Activated CD4-positive, alpha-beta T cell treated with anti-CD3 and anti-CD28 coated beads, Interleukin-2, amount 50 U/mL, for 24 hours (primary cell): ENCODE results near the gene ARHGAP44.

Experiments used
- DNase-seq, 2 donors: peaks; one replicate each; pipeline ENCODE4 v3.0.0-alpha.2; 2020; ENCODE audit warnings: low read depth in 1 of 2, low spot score in 1 of 2

ARHGAP44 gene, protein sequence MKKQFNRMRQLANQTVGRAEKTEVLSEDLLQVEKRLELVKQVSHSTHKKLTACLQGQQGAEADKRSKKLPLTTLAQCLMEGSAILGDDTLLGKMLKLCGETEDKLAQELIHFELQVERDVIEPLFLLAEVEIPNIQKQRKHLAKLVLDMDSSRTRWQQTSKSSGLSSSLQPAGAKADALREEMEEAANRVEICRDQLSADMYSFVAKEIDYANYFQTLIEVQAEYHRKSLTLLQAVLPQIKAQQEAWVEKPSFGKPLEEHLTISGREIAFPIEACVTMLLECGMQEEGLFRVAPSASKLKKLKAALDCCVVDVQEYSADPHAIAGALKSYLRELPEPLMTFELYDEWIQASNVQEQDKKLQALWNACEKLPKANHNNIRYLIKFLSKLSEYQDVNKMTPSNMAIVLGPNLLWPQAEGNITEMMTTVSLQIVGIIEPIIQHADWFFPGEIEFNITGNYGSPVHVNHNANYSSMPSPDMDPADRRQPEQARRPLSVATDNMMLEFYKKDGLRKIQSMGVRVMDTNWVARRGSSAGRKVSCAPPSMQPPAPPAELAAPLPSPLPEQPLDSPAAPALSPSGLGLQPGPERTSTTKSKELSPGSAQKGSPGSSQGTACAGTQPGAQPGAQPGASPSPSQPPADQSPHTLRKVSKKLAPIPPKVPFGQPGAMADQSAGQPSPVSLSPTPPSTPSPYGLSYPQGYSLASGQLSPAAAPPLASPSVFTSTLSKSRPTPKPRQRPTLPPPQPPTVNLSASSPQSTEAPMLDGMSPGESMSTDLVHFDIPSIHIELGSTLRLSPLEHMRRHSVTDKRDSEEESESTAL

DNA sequence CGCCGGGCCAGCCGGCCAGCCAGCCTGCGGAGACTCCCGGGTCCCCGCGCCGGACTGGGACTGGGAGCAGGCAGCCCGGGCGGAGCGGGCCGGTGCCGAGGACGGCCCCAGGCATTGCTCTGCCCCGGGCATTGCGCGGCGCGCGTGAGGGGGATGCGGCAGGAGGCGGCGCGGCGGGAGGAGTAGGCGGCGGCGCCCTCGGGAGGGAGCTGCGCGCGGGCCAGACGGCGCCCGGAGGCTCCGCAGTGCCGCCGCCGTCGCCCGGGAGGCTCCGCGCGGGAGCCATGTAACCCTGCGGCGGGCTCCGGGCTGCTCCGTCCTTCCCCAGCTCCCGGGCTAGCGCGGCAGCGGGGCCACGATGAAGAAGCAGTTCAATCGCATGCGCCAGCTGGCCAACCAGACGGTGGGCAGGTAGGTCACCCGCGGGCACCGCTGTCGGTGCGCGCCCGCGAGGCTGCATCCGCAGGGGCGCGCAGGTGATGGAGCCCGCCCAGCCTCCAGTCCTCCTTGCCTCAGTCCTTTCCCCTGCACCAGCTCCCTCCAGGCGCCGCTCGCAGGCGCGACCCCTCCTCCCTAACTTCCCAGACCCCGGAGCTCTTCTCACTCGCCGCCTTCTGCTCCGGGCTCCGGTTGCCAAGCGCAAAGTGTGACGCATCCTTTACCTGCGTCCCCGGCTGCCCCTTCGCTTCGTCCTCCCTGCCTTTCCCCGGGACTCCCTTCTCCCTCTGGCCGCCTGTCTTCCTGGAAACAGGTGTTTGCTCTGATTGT, at the start of gene ARHGAP44:
Gene ARHGAP44 (plus strand): TSS at position 18 of the 768 bp plus-strand sequence. CDS start 341 bp downstream, at position 359.
- DNase-seq = no peak

DNA sequence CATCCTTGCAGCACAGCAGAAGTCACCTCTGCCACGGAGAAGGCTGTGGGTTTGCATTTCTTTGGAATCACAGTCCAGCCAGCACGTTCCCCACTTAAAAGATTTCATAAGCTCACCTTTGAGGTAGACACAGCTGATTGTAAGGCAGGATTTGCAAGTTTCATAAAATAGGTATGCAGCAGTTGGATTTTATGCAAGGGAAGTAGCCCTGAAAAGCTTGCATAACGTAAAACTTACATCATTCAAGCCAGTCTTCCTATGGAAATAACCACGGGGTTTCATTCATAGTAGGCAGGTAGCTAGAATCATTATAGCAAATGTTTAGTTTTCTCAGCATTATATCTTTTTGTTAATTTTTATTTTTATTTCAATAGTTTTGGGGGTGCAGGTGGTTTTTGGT, 49.8 kb upstream of the ARHGAP44 start:
- no peak for DNase-seq

DNA sequence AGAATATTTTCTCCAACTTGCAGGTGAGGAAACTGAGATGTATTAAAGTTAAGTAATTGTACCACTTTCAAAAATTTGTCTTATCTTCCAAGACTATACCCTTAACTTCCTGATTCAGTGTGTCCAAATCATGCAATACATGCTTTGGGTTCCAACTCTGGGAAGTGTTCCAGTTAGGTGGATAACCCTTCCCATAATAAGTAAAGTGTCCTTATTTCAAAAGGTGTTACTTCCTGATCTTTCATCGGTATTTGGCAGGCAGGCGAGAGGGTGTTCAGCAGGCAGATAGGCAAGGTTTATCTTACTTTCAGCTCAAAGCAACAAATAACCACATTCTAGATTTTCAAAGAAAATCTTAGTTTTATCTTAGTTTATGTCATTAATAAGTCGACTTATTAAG, 46.3 kb upstream of the ARHGAP44 start:
- no peak for DNase-seq

DNA sequence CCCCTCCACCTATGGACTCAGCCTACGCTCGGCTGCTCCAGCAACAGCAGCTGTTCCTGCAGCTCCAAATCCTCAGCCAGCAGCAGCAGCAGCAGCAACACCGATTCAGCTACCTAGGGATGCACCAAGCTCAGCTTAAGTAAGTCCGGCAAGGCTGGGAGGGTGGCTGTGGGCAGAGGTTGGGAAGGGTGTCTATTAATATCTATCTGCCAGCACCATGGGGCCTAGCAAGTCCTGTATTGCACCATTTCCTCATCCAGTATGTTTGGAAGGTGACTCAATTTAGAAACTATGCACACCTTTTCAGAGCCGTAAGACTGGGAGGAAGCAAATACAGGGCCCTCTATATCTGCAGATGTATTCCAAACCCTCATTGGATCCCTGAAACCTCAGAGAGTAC, 45.0 kb upstream of the ARHGAP44 start:
- DNase-seq = no peak

DNA sequence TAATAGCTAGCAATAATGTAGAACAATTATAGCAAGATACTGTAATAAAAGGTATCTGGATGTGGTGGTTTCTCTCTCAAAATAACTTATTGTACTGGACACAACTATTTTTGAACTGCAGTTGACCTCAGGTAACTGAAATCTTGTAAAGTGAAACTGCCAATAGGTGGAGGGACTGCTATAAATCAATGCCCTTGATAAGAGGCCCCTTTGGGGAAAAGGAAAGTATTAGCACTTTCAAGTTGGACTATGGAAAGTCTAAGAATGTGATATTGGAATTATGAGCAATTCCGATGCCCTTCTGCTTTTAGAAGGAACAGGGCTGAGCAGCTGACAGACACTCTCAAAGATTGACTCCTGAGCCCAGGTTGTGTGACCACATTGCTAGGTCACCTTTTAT, 44.5 kb upstream of the ARHGAP44 start:
- DNase-seq = no peak

DNA sequence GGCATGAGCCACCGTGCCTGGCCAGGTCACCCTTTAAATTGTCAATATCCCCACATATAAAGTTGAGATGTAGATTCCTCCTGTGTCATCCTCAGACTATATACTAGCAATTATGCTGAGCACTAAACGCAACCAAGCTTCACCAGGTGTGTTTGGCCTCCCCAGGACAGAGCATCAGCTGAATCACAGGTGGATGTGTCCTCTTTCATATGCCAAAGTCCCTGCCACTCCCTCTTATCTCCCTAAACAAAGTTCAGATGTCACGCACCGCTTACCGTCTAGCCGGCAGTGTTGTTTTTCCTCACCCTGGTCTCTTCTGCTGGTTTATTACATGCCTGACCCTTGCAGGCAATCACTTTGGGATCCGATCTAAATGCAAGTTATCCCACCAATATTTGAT, 43.8 kb upstream of the ARHGAP44 start:
- DNase-seq = no peak

DNA sequence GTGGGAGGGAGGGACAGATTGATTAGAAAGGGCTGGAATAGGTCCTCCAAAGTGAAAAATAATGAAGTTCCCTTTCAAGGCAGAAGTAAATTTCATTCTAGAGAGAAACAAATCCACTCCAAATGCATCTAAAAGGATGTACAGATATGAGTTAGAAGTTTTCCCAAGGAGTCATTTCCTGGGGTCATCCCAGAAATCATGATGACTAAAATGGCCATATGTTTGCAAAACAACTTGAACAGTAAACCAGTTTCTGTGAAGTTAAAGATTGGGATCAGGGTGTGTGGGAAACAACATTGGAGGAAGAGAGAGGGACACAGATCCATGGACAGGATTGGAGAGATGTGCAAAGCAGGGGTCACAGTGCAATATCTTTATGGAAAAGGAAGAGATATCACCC, 32.5 kb upstream of the ARHGAP44 start:
- DNase-seq = no peak

DNA sequence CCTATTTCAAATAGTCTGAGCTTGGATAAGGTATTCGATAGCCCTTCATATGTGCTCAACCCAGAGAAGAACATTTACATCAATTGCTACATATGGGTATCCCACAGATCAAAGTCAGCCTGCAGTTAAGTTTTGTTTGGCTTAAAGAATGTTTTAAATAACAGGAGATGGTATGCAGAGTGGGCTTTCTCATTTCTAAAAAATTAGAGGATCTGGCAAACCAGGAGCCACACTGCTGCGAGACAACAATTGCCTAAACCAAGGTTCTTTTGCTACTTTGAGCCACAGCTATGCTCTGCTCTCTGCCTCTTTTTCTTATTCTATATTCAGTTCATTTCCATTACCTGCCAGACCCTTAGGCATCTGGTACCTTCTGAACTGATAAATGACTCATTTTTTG, 30.2 kb upstream of the ARHGAP44 start:
- no peak for DNase-seq

DNA sequence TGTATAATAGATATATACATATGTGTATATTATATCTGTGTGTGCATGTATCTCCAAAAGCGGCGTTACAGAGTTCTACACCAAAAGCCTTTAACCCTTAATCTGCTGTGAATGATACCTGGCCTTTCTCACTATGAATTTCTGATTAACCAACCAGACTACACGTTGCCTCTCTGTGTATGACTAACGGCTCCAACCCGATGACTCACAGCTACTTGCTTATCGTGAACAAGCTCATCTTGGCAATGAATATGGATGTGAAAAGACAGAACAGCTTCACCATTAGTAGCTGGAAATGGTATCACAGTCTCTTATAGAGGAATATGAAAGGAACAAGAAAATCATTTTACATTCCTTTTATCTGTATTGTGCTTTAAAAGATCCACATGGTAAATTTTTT, 23.8 kb upstream of the ARHGAP44 start:
- DNase-seq = no peak

DNA sequence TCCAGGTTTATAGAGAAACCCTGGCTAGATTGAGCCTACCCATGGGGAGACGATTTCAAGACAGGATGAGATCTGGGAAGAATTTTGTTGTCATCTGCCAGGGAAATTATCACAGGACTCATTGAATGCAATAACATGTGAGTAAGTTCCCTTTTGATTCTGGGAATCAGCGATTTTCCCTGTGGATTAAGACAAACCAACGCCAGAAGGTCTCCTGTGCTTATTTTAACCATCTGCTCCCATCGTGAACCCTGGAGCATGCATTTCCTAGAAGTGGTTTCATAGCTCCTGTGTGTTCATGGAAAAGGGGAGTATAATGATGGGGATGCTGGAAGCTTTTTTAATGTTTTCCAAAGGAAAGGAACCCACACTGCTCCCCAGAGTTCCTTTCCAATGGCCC, 21.0 kb upstream of the ARHGAP44 start:
- no peak for DNase-seq

DNA sequence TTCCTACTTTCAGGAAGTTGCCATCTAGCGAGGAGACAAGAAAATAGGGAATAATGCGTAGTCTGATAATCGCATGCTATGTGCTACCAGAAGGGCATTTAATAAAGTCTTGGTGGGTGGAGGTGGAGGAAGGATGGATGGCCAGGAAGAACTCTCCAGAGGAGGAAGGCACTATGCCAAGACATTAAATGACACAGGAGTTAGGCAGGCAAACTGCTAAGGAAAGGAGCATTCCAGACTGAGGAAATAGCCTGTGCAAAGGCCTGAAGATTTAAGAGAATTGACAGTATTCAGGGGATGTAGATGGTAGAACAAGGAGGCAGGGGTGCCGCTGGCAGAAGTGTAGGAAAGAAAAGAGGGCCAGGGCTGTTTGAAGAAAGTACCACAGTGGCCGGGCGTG, 19.3 kb upstream of the ARHGAP44 start:
- DNase-seq = no peak

DNA sequence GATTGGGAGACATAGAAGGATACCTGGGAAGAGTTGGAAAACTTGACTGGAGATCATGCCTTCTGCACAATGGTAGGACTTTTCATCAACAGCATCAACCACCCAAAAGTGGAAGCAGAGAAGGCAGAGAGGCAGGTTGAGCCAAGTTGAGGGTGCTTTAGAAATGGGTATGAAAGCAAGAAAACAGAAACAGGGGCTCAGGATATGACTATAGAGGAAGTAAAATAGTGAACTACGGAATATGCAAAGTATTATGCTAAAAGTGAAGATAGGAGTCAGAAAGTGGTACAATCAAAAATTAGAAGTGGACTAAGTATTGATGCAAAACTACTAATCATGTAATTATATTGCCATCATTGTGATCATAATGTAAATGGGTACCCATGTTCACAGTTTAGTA, 16.1 kb upstream of the ARHGAP44 start:
- no peak for DNase-seq

DNA sequence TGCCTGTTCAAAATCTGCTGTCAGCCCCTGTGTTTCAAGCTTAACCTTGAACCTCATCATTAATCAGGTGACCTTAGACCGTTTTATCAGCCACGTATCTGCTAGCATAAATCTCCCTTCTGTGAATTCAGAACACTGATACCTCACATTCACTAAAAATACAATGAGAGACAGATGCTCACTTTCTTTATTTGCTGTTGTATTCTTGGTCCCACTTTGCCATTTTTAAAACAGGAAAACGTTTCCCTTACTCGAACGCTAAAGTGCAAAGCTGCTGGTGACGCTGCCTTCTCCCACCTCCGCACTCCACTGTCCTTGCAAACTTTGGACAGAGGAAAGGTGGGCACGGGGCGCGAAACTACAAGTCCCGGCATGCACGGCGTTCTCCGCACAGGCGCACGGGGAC, 220 bp upstream of the ARHGAP44 start:
- no peak for DNase-seq

DNA sequence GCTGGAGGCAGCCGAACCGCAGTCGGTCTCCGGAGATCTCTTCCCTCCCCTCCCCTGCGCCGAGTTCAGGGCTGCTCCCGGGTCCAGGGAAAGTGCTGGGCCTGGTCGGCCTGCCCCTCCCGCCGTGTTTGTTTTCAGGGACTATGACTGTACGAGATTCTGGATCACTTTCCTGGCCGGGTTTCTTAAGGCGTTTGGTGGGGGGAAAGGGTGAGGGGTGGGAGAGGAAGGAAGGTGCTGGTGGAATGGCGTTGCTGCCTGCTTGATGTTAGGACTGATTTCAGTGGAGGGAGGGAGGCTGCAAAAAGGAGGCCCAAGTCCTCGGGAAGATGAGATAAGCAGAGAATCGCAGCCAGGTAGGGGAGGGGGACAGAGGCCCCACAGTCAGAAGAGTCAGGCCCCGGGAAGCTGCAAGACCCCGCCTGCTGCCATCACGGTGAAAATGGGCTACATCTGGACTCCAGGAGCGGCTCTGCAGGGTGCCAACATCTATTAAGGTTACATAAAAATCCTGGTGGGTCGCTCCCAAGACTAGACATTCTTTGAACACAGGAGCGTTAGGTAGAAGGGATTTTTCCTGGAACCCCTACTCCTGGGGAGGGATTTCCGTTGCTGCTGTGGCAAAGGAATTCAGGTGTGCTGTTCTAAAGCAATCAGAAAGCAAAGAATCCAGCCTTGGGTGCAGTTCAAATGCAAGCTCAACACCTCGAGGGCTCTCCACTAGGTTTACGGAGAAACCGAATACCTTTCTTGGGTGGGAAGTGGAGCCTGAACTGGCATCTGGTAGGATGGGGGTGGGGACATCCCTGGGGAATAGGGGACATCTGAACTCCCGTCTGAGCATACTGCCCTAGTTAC, 1.2 kb downstream of the ARHGAP44 start:
- no peak for DNase-seq

DNA sequence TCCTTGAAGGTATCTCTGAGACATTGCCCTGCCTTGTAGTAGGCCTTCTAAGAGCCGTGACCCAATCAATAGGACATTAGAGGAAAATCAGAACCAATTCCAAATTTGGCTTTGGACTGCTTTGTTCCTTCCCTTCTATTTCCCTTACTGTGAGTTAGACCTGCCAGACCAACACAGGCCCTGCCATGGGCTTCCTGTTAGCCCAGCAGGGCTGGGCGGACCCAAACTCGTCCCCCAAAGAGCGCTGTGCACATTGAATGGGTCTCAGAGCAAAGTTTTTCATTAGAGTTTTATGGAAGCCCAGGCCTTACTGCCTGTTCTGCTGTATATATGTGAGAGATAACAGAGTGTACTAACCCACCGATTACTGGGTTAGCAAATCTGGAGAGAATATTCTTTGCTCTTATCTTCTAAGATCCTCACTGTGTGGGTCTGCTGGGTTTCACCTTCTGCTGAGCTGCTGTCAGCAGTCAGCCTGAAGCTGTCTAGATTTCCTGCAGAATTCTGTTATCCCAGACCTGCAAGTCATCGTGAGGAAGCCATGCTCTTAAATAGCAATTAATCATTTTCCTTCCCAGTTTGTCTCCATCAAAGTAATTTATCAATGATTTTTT, 5.7 kb downstream of the ARHGAP44 start:
- no peak for DNase-seq

DNA sequence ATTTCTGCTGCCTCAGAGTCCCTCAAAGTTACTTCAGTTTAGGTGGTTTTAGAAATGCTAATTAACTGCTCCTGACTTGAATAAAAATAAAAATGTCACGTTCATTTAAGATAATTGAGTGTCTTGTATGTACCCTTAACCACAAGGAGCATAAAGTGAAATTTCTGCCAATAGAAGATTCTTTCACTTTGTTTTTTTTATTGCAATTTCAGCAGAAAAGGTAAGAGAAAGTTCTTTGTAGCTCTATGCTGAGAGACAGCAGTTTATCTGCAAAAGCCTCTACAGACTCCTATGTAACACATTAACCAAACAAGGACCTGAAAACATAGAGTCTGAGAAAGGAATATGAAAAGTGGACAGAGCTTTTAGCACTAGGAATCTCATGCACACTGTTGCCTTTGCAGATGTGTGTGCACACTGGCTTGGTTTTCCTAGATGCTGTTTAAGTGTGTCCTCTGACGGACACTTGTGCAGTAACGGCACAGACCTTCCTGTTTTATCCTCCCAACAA, 11.6 kb downstream of the ARHGAP44 start:
- DNase-seq = no peak

DNA sequence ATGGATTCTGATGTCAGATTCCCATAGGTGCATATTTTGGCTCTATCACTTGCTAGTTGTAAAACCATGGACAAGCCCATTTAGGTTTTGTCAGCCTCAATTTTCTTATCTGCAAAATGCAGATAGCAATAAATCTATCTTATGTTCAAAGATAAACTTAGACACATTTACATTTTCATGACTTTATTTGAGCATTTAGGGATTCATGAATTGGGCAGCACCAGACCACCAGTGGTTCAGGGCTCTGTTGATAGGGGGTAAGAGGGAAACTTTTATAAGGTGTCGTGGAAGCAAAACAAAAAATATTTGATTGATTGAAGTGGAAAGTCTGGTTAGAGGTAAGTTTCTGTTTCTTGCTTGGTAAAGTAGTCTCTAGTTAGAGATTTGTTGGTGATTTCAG, 17.3 kb downstream of the ARHGAP44 start:
- DNase-seq = no peak

DNA sequence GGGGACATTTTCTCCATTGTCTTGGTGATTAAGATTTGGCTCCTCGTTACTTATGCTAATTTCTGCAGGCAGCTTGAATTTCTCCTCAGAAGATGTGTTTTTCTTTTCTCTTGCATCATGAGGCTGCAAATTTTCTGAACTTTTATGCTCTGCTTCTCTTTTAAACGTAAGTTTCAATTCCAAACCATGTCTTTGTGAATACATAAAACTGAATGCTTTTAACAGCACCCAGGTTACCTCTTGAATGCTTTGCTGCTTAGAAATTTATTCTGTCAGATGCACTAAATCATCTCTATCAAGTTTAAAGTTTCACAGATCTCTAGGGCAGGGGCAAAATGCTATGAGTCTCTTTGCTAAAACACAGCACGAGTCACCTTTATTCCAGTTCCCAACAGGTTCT, 19.4 kb downstream of the ARHGAP44 start:
- DNase-seq = no peak

DNA sequence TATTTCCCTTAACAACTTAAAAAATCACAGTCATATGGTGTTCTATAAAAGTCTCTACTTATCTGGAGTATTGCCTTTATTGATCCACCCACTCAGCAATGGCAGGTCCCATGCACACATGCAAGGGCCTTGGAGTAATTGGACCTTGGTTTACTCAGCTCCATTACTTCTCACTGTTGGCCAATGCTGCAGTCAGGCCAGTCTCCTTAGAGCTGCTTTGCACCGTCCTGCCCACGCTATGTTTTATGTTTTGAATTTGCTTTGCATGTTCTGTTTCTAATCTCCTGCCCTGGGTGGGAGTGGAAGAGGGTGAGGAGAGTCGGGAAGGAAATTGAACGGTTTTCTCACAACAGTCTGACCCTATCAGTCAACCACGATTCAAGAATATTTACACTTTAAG, 23.6 kb downstream of the ARHGAP44 start:
- DNase-seq = no peak

DNA sequence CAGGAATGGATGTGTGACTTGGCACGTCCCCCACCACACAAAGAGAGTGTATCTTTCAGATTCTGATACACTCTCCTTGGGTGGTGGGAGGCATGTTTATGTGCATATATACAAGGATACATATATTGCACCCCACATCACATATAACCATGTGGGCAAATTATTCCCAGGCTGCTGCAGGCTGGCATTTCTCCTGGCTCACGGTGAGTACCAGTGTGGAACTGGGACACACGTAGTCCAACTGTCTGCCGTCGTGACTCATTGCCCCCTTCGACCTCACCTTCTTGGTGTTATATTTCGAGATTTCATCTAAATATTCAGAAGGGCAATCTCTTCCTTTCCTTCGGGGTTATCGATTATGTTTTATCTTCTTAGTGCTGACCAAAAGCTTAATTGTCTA, 24.4 kb downstream of the ARHGAP44 start:
- no peak for DNase-seq
